SK-N-DZ (cell line): ENCODE results near the gene PTK7.
"Not testable (repeated sequence)": the region's sequence is repeated elsewhere in the genome, so short reads cannot be mapped to it uniquely, and the experiment has no call there.

Source experiments
- DNase-seq: peaks from one replicate; pipeline ENCODE4 v3.0.0-alpha.2; 2015; ENCODE audit warnings: low spot score

Gene PTK7

DNA sequence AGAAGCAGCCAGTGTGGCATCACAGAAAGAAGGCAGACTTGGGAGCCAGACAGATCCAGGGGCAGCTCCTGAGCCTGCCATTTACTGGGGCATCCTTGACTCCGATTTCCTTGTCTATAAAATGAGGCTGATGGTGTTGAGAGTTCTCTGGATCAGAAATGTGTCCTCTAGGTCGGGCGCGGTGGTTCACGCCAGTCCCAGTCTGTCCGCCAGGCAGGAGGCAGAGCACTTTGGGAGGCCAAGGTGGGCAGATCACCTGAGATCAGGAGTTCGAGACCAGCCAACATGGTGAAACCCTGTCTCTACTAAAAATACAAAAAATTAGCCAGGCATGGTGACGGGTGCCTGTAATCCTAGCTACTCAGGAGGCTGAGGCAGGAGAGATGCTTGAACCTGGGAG lies 41.4 kb downstream of the PTK7 start:
- DNase-seq: not testable (repeated sequence)

DNA sequence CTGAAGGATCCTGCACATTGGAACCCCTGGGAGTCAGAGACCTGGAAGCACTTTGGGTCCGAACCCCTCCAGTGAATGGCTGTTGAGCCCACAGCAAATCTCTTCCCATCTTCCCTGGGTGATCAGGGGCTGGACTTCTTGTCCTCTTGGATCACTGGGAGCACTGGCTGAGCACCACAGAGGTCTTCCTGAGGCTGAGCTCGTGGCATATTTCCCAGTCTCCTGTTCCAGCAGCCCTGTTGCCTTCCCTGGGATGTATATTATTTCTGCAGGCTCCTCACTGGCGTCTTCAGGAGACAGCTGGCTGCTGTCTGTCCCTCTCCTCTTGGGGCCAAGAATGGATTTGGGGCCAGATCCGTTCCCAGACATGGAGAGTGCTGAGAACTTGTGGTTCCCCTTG lies 43.4 kb downstream of the PTK7 start:
- no peak for DNase-seq

DNA sequence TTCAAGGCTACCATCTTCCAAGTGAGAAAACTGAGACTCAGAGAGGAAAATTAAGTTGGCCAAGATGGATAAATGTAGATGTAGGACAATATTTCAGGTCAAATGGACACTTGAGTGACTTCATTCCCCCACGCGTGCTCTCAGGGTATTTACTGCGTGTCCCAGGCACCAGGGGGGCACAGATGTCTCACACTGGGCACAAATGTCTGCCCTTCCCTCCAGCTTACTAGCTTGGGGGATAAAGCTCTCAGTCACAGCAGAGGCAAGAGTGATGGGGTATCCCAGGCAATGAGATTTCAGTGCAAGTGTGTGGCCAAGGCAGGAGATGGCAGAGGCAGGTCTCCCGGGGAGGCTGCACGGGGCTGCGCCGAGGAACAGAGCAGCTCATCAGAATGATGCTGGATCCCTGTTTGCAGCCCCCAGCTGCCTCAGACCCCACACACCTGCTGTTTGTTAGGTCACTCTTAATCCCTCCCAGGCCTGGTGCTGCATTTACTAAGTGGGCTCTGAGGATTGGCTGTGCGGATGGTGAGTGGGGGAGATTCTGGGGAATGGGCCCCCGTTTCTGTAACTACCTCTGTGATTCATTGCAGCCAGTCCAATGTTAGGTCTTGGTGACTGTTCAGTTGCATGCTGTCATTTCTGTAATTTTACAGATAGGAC lies 44.1 kb downstream of the PTK7 start:
- DNase-seq: no peak

DNA sequence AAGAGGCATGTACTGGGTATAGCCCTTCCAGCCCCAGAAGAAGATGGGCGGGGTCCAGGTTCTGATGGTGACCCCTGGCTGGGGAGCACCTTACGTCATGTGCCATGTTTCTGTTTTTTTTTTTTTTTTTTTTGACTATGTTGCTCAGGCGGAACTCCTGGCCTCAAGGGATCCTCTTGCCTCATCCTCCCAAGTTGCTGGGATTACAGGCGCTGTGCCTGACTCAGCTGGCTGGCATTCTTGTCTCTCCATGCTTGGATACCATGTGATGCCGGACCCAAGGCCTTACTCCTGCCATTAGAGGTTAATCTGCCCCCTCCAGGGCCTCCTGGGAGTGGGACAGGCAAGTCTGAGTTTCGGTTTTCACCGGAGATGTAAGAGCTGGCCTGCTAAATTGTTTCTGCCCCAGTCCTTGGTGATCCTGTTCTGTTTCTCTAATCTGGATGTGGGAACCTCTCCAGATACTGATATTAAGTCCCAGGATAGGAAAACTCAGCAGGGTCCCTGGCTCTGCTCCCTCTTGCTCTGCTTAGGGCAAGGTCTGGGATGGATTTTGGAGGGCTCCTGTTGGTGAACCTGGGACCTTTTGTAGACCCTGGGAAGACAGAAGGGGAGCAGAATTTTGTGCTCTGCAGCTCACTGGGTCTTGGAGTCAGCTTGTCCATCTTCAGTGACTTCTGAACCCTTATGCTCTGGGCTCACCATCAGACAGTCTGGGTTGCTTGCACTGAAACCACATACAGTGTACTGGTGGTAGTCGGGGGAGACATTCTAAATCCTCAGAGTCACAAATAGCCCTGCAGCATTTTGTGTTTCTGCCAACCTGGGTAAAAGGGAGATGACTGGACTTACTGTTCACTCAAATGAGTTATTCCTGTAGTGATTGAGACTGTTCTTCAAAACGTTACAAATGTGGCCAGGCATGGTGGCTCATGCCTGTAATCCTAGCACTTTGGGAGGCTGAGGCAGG lies 45.1 kb downstream of the PTK7 start:
- DNase-seq: no peak

DNA sequence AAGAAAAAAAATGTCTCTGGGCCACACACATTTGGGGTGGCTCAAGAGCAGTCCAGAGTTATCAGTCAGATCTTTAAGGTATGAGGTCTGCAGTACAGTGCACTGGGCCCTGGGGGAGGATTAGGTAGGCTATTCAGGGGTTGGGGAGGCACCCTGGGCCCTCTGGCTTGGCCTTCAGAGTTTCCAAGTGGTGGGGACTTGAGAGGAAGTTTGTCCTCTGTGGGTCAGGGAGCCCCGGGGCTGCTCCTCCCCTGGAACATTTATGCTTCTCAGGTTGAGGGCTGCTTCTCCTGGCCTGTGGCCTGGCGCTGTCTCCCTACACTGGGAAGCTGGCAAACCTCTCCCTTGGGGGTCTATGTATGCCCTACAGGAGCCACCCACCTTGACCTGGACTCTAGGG lies 46.0 kb downstream of the PTK7 start:
- no peak for DNase-seq

DNA sequence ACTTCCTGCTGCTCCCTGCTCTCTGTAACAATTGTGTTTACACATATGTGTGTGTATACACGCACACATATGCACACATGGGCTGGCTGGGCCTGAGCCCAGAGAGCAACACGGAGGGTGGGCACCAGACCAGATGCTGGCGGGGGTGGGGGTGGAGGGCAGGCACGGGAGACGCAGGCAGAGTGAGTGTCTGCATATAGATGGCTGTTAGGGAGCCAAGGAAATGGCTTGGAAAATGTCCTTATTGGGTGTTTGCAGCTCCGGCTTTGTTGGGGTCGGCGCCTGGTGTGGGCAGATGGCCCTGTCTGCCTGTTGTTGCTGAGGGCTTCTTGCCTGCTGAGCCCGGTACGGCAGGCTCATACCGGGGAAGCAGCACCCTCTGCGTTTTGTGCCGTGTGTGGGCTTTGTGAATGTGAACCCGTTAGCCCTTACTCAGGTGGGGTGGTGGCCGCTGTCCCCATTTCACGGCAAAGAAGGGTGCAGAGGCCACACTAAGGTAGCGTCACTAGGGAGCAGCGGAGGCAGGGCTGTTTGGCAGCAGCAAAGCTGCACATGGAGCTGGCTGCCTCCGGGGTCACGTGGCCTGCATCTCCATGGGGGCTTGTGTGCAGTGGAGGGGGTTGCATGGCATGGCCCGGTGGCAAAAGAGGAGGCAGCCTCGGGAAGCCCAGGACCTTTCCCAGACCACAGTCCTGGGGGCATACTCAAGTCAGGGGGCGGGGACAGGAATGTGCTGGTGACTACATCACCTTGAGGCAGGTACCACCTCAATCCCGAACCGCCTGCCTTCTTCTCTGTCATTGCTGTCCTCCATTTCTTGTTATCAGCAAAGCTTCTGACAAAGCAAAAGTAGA lies 47.6 kb downstream of the PTK7 start:
- DNase-seq: peak; percentile 67

DNA sequence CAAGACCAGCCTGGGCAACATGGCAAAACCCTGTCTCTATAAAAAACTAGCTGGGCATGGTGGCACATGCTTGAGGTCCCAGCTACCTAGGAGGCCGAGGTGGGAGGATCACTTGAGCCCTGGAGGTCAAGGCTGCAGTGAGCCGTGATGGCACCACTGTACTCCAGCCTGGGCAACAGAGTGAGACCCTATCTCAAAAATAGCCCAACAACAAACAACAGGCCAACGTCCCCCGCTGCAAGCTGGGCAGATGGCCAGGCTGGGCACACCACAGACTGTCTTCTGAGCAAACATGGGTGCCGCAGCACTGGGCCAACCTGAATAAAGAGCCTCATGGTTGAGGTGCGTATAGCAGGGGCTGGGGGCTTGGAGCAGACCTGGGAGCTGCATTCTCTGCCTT lies 48.4 kb downstream of the PTK7 start:
- DNase-seq: no peak

DNA sequence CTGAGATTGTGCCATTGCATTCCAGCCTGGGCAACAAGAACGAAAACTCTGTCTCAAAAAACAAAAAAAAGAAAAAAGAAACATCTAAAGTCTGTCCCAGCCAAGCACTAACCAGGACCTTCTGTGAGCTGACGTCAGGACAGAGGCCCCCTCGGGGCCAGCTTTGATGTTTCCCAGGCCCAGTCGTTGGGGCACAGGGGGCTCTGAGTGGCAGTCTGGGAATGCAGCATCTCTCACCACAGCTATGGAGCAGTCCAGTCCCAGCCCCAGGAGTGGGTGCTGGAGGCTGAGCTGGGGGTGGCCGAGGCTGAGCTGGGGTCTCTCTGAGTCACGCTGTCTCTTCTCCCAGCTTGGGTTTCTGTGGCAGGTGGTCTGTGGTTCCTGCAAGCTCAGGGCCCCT lies 49.0 kb downstream of the PTK7 start:
- DNase-seq: peak; percentile 52

DNA sequence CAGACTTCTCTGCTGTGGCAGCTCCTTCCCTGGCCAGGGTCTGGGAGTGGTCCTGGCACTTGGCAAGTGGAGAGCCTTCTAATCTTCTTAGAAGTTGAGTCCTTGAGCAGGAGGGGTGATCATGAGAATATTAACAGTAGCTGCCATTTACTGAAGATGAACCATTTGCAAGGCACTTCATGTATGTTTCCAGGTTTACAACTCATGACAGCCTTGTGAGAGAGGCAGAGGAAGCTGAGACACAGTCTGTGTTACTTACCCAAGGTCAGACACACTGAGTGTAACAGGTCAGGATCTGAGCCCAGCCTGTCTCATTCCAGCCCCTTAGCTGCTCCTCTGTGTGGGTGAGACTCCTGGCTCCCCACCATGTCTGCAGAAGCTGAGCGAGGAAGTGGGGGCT lies 49.4 kb downstream of the PTK7 start:
- no peak for DNase-seq

DNA sequence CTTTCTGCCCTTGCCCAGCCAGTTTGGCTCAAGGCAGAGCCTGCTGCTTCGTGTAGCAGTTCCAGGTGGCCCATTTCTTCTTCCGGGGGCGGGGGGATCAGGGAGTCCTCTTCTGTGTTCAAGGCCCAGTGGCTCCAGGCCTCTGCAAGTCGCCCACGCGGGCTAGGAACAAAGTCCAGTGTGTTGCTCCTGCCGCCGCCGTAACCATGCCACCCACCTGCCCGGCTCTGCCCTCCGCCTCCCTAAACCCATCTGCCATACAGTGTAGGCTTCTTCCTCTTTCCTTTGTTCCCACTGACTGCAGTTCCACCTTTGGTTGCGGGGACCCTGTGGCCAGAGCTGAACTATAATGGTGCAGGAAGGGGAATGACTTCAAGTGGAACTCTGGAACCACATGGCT lies 51.1 kb downstream of the PTK7 start:
- no peak for DNase-seq

DNA sequence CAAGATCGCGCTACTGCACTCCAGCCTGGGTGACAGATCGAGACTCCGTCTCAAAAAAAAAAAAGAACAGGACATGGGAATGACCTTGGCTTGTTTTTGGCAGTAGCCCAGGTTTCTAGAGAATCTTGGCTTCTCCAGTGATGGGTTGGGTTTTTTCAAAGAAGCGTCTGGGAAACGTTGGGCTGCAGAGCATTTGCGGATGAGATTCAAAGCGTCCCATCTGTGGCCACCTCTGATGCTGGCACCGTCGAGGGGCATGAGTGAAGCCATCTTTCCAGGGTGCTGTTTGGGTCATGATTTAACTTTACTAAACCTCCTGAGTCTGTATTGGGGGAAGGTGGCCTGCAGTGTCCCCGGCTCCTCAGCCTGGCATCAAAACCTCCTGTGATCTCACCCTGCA lies 51.8 kb downstream of the PTK7 start:
- DNase-seq: no peak

DNA sequence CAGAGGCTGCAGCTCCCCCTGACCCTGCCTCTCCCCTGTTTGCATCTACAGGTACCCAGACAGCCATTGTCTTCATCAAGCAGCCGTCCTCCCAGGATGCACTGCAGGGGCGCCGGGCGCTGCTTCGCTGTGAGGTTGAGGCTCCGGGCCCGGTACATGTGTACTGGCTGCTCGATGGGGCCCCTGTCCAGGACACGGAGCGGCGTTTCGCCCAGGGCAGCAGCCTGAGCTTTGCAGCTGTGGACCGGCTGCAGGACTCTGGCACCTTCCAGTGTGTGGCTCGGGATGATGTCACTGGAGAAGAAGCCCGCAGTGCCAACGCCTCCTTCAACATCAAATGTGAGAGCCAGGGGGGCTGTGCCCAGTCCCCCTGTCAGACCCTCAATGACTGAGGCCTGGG lies 52.8 kb downstream of the PTK7 start:
- no peak for DNase-seq

DNA sequence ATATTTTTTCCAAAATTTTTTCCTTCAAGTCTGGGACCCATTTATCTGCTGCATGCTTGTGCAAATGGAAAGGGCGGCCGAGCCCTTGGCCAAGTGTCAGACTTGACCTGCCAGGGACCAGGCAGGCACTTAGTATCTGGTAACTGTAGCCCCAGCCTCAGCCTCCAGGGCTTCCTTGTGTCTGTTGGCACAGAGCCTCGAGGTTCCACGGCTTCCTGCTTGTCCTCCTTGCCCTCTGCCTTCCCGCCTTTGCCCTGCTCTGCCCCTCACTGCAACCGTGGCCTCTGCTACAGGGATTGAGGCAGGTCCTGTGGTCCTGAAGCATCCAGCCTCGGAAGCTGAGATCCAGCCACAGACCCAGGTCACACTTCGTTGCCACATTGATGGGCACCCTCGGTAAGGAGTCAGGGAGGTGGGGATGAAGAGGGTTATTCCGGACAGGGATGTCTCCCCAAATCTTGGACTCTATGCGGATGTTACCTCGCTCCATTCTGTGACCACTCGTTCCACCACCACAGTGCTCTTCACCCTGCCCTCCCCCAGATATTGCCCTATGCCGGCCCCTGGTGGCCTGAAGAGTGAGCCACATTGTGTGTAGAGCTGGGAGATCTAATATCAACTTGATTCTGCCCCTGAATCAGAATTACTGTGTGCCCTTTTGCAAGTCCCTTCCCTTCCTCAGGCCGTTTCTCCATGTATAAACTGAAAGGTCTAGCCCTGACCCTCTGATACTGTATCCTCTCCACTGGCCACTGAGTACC lies 53.5 kb downstream of the PTK7 start:
- DNase-seq: no peak

DNA sequence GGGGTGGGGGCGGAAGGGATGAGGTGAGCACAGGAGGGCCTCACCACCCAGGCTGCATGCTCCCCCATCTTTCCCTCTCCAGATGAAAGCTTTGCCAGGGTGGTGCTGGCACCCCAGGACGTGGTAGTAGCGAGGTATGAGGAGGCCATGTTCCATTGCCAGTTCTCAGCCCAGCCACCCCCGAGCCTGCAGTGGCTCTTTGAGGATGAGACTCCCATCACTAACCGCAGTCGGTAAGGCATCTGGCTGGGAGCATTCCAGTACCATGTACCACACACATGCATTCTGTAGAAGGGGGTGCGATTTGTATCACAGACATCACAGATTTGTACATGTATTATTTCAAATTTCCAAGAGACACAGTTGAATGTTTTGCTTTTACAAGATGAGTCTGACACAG lies 54.3 kb downstream of the PTK7 start:
- no peak for DNase-seq

DNA sequence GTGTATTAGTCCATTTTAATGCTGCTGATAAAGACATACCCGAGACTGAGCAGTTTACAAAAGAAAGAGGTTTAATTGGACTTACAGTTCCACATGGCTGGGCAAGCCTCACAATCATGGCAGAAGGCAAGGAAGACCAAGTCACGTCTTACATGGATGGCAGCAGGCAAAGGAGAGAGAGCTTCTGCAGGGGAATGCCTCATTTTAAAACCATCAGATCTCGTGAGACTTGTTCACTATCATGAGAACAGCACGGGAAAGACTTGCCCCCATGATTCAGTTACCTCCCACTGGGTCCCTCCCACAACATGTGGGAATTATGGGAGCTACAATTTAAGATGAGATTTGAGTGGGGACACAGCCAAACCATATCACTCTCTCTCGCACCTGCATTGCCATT lies 55.3 kb downstream of the PTK7 start:
- DNase-seq: not testable (repeated sequence)

DNA sequence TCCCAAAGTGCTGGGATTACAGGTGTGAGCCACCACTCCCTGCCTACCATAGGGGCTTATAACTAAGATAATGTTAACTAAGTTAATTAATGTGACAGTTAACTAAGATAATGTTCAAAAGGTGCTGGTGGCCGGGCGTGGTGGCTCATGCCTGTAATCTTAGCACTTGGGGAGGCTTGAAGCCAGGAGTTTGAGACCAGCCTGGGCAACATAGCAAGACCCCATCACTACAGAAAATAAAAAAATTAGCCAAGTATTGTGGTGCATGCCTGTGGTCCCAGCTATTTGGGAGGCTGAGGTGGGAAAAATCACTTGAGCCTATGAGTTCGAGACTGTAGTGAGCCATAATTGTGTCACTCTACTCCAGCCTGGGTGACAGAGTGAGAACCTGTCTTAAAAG lies 62.2 kb downstream of the PTK7 start:
- no peak for DNase-seq

DNA sequence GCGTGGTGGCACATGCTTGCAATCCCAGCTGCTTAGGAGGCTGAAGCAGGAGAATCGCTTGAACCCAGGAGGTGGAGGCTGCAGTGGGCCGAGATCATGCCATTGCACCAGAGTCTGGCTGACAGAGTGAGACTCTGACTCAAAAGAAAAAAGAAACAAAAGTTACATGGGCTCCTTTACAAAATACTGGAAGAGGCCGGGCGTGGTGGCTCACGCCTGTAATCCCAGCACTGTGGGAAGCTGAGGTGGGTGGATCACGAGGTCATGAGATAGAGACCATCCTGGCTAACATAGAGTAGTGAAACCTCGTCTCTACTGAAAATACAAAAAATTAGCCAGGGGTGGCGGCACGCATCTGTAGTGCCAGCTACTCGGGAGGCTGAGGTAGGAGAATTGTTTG lies 63.9 kb downstream of the PTK7 start:
- not testable (repeated sequence) for DNase-seq

DNA sequence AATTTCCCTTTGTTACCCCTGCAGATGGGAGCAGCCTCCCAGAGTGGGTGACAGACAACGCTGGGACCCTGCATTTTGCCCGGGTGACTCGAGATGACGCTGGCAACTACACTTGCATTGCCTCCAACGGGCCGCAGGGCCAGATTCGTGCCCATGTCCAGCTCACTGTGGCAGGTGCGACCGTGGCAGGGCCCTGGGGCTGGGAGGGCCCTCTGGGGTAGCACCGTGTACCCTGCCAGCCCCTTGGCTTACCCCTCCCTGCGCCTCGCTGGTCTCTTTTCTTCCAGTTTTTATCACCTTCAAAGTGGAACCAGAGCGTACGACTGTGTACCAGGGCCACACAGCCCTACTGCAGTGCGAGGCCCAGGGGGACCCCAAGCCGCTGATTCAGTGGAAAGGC lies 65.5 kb downstream of the PTK7 start:
- no peak for DNase-seq

DNA sequence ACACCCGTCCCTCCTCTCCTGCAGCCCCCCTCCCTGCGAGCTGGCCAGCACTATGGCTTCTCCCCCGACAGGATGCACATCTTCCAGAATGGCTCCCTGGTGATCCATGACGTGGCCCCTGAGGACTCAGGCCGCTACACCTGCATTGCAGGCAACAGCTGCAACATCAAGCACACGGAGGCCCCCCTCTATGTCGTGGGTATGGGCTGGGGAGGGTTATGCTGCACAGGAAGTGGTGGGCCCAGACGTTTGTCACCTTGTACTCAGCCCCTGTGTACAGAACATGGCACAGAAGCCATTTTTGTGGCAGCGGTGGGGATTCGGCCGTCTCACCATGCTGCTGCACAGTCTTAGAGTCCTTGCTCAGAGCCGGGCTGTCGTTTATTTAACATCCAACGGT lies 66.0 kb downstream of the PTK7 start:
- DNase-seq: no peak

DNA sequence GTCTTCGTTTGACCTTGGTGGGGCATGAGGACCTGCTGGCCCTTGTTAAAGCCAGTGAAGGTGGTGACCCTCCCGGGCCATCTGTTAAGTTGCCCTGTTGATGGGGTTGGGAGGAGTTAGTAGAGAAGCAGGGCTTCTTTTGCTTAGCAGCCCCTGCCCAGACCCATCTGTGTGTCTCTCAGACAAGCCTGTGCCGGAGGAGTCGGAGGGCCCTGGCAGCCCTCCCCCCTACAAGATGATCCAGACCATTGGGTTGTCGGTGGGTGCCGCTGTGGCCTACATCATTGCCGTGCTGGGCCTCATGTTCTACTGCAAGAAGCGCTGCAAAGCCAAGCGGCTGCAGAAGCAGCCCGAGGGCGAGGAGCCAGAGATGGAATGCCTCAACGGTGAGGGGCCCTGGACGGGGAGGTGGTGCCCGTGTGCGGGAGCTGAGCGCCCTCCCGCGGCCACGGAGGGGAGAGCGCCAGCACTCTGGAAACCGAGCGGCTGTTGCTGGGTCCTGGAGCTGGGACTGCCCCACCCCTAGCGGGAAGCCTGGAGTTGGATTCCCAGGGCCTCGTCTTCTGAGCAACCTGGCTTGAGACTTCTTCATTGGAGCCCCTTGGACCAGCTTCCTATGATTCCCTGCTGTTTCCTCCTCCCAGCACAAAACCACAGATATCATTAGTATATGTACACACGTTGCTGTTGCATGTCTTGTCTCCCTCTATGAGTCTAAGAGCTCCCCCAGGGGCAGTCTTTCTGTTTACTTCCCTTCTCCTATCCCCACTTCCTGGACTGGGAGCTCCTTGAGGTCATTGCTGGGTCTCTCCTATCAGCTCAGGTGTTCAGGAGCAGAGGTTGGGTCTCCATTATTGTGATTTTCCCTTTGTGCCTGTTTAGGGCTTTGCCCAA lies 67.4 kb downstream of the PTK7 start:
- DNase-seq: peak; percentile 84
